ENCODE data around the gene PIM3. TPM values are rescaled to one million over a fixed set of nuclear protein-coding genes. Genes with fewer than 3 reads are reported as not detected.
A peak's percentile ranks its signal among the peaks of the same experiment; 100 is the strongest.
"Not testable (repeated sequence)": the region's sequence is repeated elsewhere in the genome, so short reads cannot be mapped to it uniquely, and the experiment has no call there.

PIM3 gene
- polyA plus RNA-seq, 6 donors from 2014 or later = 46.7 to 60.7 (median 55.0) TPM

- ATAC-seq (ENCODE audit: low read depth in 2 of 2) = no peak
- Mint-ChIP-seq H3K9me3 (peaks cover 0 to 8% (median 2%) of the 10 kb centered on the region in 7 donors), H3K27me3 (no peaks in the 10 kb centered on the region), H3K4me1 (peaks cover 11 to 29% (median 21%) of the 10 kb centered on the region in 3 donors), H3K36me3 (no peaks in the 10 kb centered on the region), H3K4me3 (no peak overlapping the region), H3K27ac (peak overlapping the region in 1 of 6 donors; percentile 95)
- no peak for DNase-seq
Measured at GRCh38 chr22:49941507-49942316, 18.9 kb upstream of the PIM3 start.

GRCh38 chr22:49942565-49943404 is 17.8 kb upstream of the PIM3 start:
- peaks cover 0 to 8% (median 2%) of the 10 kb centered on the region in 7 donors for H3K9me3 Mint-ChIP-seq
- ATAC-seq (ENCODE audit: low read depth in 2 of 2) = peak in 1 of 2 donors; percentile 26
- H3K36me3 Mint-ChIP-seq = no peaks in the 10 kb centered on the region
- no peaks in the 10 kb centered on the region for H3K27me3 Mint-ChIP-seq
- H3K27ac Mint-ChIP-seq = no peak overlapping the region
- H3K4me1 Mint-ChIP-seq = peaks cover 9 to 19% (median 17%) of the 10 kb centered on the region in 3 donors
- DNase-seq = no peak
- H3K4me3 Mint-ChIP-seq = no peak overlapping the region

GRCh38 chr22:49943405-49943765 is 17.2 kb upstream of the PIM3 start:
- H3K4me1 Mint-ChIP-seq = peaks cover 9 to 17% (median 13%) of the 10 kb centered on the region in 3 donors
- peaks cover 0 to 8% (median 2%) of the 10 kb centered on the region in 7 donors for H3K9me3 Mint-ChIP-seq
- H3K27ac Mint-ChIP-seq = peak overlapping the region in 2 of 6 donors; percentile 81 to 87
- no peak for DNase-seq
- no peak for ATAC-seq (ENCODE audit: low read depth in 2 of 2)
- no peaks in the 10 kb centered on the region for H3K36me3 Mint-ChIP-seq
- no peak overlapping the region for H3K4me3 Mint-ChIP-seq
- H3K27me3 Mint-ChIP-seq = no peaks in the 10 kb centered on the region

GRCh38 chr22:49943771-49944398 is 16.7 kb upstream of the PIM3 start:
- Mint-ChIP-seq H3K9me3 (peaks cover 0 to 8% (median 2%) of the 10 kb centered on the region in 7 donors), H3K4me1 (peaks cover 9 to 17% (median 13%) of the 10 kb centered on the region in 3 donors), H3K4me3 (no peak overlapping the region), H3K27me3 (no peaks in the 10 kb centered on the region), H3K36me3 (no peaks in the 10 kb centered on the region), H3K27ac (peak overlapping the region in 4 of 6 donors; percentile 19 to 87 (median 66))
- DNase-seq (no peak), ATAC-seq (ENCODE audit: low read depth in 2 of 2) (peak; percentile 11 to 22)

GRCh38 chr22:49944399-49944891 is 16.1 kb upstream of the PIM3 start:
- Mint-ChIP-seq H3K36me3 (no peaks in the 10 kb centered on the region), H3K4me1 (peaks cover 9 to 17% (median 13%) of the 10 kb centered on the region in 3 donors), H3K9me3 (peaks cover 0 to 5% (median 2%) of the 10 kb centered on the region in 7 donors), H3K27ac (peak overlapping the region; percentile 65 to 98 (median 90)), H3K4me3 (peak overlapping the region in 1 of 8 donors; percentile 20), H3K27me3 (no peaks in the 10 kb centered on the region)
- DNase-seq = no peak
- ATAC-seq (ENCODE audit: low read depth in 2 of 2) = peak; percentile 19 to 49

GRCh38 chr22:49945042-49945794 is 15.4 kb upstream of the PIM3 start:
- not testable (repeated sequence) for H3K27me3 Mint-ChIP-seq, H3K36me3 Mint-ChIP-seq, H3K9me3 Mint-ChIP-seq
- Mint-ChIP-seq H3K4me3 (peak overlapping the region in 4 of 8 donors; percentile 46 to 69 (median 54)), H3K27ac (peak overlapping the region; percentile 75 to 98 (median 96)), H3K4me1 (peaks cover 9 to 18% (median 13%) of the 10 kb centered on the region in 3 donors)
- ATAC-seq (ENCODE audit: low read depth in 2 of 2) = peak; percentile 40 to 47
- peak; percentile 67 for DNase-seq

GRCh38 chr22:49946612-49947295 is 13.8 kb upstream of the PIM3 start:
- Mint-ChIP-seq H3K27me3 (no peaks in the 10 kb centered on the region), H3K9me3 (peaks cover 0 to 4% (median 0%) of the 10 kb centered on the region in 7 donors), H3K4me1 (peaks cover 5 to 18% (median 7%) of the 10 kb centered on the region in 3 donors), H3K4me3 (no peak overlapping the region), H3K36me3 (no peaks in the 10 kb centered on the region), H3K27ac (peak overlapping the region in 4 of 6 donors; percentile 16 to 98 (median 68))
- DNase-seq (no peak), ATAC-seq (ENCODE audit: low read depth in 2 of 2) (no peak)

GRCh38 chr22:49947296-49947622 is 13.3 kb upstream of the PIM3 start:
- no peaks in the 10 kb centered on the region for H3K27me3 Mint-ChIP-seq
- ATAC-seq (ENCODE audit: low read depth in 2 of 2) (no peak), DNase-seq (no peak)
- no peak overlapping the region for H3K27ac Mint-ChIP-seq
- H3K4me1 Mint-ChIP-seq = peaks cover 5 to 18% (median 7%) of the 10 kb centered on the region in 3 donors
- H3K4me3 Mint-ChIP-seq = no peak overlapping the region
- peaks cover 0 to 4% (median 0%) of the 10 kb centered on the region in 7 donors for H3K9me3 Mint-ChIP-seq
- no peaks in the 10 kb centered on the region for H3K36me3 Mint-ChIP-seq

- no peaks in the 10 kb centered on the region for H3K27me3 Mint-ChIP-seq
- H3K27ac Mint-ChIP-seq = peak overlapping the region in 1 of 6 donors; percentile 38
- peaks cover 0 to 4% (median 0%) of the 10 kb centered on the region in 7 donors for H3K9me3 Mint-ChIP-seq
- DNase-seq (no peak), ATAC-seq (ENCODE audit: low read depth in 2 of 2) (no peak)
- H3K4me3 Mint-ChIP-seq = no peak overlapping the region
- no peaks in the 10 kb centered on the region for H3K36me3 Mint-ChIP-seq
- peaks cover 5 to 18% (median 7%) of the 10 kb centered on the region in 3 donors for H3K4me1 Mint-ChIP-seq
Measured at GRCh38 chr22:49948116-49948957, 12.2 kb upstream of the PIM3 start.

- H3K4me1 Mint-ChIP-seq = peaks cover 5 to 18% (median 7%) of the 10 kb centered on the region in 3 donors
- H3K27ac Mint-ChIP-seq = peak overlapping the region in 1 of 6 donors; percentile 47
- H3K4me3 Mint-ChIP-seq = peak overlapping the region in 1 of 8 donors; percentile 25
- no peak for DNase-seq
- no peaks in the 10 kb centered on the region for H3K36me3 Mint-ChIP-seq
- peaks cover 0 to 4% (median 0%) of the 10 kb centered on the region in 7 donors for H3K9me3 Mint-ChIP-seq
- ATAC-seq (ENCODE audit: low read depth in 2 of 2) = no peak
- no peaks in the 10 kb centered on the region for H3K27me3 Mint-ChIP-seq
Measured at GRCh38 chr22:49948958-49949913, 11.3 kb upstream of the PIM3 start.

GRCh38 chr22:49949914-49950292 is 10.7 kb upstream of the PIM3 start:
- Mint-ChIP-seq H3K9me3 (peaks cover 0 to 4% (median 0%) of the 10 kb centered on the region in 7 donors), H3K27ac (no peak overlapping the region), H3K27me3 (no peaks in the 10 kb centered on the region), H3K36me3 (no peaks in the 10 kb centered on the region), H3K4me1 (peaks cover 5 to 16% (median 7%) of the 10 kb centered on the region in 3 donors), H3K4me3 (no peak overlapping the region)
- DNase-seq = no peak
- ATAC-seq (ENCODE audit: low read depth in 2 of 2) = no peak

Data from naive B cell (primary cell).